Renal pelvis (tissue), 4 donors: Measurements from ENCODE around the gene GBE1. TPM values are rescaled to one million over a fixed set of nuclear protein-coding genes. Genes with fewer than 3 reads are reported as not detected.
"Not testable (repeated sequence)": the region's sequence is repeated elsewhere in the genome, so short reads cannot be mapped to it uniquely, and the experiment has no call there.

Experiments
- DNase-seq: peaks from one replicate; pipeline ENCODE4 v3.0.0-alpha.2; 2013
- polyA plus RNA-seq, 3 donors: library from polyadenylated mRNA; unstranded; fragments of 120-200 nt; gene quantifications; one replicate each; pipeline ENCODE4 v1.2.1, GENCODE V29; 2013; ENCODE audit not compliant: insufficient read length in 3 of 3

GBE1 gene
- polyA plus RNA-seq, 3 donors: 24.6 to 28.2 (median 26.0) TPM

DNA sequence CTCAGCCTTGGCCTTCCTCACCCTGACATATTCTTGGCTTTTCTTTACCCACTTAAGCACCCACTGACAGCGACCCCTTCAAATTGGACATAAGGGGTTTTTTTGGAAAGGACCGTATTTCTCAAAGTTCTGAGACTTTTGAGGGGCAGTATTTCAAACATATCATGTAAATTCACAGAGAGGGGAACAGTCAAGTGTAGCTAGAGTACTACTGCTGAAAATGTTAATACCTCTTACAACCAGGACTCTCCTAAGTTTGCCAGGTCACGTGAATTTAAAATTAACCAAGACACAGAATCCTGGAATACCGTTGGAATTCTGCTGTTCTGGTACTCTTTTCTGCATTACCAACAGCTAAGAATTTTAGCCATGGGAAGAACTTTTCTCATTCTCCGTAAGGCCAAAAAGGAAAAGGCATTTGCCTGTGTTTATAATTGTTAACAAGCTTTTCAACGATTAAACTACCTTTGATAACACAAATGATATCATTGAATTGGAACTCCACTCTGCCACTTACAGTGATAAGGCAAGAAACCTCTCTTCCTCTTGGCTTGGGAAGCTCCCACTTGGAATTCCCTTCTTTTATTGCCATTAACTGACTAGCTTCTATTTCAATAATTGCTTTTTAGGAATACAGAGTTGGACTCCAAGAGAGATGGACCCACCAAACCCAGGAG lies 597 bp upstream of the GBE1 start:
- DNase-seq: no peak

DNA sequence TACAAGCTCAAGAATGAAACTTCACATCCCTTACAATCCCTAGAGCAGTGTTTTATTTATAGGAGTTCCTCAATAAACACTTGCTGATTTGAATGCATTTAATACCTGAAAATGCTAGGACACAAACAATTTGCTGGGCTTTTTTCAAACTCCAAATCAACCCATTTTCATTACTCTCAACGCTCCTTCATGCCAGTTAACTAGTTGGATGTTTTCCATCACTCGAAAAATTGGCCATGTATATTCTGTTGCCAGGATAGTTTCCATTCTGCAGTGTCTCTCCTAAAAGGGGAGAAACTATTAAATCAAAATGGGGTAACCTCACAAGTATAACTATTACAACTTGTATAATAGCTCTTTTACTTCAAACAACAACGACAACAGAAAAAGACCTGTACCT lies 1.2 kb downstream of the GBE1 start:
- DNase-seq: no peak

DNA sequence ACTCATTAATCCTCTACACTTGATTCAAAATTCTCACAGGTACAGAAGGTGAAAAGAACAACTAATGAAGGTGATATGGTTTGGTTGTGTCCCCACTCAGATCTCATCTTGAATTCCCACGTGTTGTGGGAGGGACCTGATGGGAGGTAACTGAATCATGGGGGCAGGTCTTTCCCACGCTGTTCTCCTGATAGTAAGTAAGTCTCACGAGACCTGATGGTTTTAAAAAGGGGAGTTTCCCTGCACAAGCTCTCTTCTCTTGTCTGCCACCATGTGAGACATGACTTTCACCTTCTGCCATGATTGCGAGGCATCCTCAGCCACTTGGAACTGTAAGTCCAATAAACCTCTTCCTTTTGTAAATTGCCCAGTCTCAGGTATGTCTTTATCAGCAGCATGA lies 2.7 kb downstream of the GBE1 start:
- not testable (repeated sequence) for DNase-seq

DNA sequence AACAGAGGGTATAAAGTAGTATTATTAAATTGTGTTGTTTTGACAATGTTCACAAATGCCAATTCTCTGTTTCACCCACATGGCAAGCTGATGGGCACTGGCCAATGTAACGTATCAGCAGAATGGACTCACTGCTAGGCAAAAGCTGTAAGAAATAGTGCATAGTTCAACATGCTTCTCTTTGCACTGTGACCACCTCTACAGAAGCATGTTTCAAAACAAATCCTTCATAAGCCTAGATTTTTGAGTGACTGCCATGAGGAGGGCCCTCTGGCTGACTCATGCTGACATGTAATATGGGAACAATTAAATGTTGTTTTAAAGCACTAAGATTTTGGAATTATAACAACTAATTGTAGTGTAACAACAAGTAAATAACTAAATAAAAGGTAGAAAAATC lies 3.2 kb downstream of the GBE1 start:
- no peak for DNase-seq

DNA sequence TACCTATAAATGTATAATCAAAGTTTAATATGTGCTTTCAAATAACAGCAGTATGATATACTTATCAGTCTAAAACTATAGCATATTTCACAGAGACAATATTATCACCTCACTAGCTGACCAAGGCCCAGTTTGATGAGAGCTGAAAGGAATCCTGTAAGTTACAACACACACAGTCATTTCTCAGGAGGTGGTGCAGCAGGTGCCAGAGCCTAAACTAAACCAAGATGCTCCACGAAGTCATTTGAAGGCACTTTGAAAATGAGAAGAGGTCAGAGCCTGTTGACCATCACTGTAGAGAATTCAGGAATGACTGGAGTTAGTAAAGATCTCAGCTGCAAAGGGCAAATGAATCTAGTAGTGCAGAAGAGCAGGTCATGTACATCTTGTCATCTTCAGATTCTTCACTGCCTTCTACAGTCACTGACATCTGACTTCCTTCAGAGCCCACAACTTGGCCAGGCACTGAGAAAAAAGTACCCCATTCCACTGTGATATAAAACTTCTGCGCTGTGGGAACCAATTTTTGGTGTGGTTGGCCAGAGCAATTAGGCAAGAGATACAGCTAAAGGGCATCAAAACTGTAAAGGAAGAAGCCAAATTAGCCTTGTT lies 7.9 kb downstream of the GBE1 start:
- no peak for DNase-seq

DNA sequence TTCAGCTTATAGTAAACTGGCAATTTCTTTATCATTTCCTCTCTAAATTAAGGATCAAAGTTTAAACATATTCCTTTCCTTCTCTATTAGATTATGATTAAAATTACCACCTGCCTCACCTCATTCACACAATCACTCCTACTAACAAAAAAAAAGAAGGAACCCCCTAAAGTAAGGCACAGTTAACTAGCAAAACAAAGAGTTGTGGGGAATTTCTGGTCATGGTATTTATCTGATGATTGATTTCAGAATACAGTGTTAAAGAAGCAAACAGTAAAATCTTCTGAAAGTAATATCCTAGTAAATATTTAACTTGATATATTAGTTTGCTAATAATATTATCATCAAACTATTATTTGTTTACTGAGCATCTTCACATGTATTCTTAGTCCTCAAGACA lies 8.8 kb downstream of the GBE1 start:
- no peak for DNase-seq

DNA sequence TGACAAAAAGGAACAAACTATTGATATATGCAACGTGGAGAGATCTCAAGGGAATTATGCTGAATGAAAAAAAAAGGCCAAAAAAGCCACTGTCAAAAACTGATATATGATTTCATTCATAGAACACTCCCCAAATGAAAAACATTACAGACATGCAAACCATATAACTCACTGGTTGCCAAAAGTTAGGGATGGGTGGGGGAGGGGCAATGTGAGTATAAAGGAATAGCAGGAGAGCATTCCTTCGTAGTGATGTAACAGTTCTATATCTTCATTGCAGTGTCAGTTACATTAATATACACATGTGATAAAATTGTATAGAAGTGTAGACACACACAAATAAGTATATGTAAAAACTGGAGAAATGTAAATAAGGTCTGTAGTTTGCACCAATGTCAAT lies 12.2 kb downstream of the GBE1 start:
- no peak for DNase-seq

DNA sequence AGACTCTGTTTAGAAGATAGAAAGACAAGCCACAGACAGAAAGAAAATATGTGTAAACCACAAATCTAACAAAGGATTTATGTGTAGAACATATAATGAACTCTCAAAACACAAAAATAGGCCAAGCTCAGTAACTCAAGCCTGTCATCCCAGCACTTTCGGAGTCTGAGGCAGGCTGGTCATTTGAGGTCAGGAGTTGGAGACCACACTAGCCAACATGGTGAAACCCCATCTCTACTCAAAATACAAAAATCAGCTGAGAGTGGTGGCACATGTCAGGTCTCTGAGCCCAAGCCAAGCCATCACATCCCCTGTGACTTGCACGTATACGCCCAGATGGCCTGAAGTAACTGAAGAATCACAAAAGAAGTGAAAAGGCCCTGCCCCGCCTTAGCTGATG lies 14.2 kb downstream of the GBE1 start:
- not testable (repeated sequence) for DNase-seq

DNA sequence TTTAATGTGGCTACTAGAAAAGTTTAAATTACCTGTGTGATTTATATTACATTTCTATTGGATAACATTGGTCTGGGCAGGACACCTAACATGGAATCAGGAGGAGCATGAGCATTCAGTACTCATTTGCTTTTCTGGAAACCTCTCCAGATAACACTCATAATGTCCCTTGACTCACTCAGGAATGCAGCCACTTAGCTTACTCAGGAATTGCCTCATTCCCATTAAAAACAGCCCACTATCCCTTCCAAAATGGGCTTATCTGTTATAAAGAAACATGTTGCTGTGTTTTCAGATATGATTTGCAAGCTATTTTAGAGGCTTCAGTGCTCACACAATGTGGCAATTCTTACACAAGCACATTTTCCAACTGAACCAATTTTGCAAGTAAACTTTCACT lies 17.1 kb downstream of the GBE1 start:
- DNase-seq: no peak

DNA sequence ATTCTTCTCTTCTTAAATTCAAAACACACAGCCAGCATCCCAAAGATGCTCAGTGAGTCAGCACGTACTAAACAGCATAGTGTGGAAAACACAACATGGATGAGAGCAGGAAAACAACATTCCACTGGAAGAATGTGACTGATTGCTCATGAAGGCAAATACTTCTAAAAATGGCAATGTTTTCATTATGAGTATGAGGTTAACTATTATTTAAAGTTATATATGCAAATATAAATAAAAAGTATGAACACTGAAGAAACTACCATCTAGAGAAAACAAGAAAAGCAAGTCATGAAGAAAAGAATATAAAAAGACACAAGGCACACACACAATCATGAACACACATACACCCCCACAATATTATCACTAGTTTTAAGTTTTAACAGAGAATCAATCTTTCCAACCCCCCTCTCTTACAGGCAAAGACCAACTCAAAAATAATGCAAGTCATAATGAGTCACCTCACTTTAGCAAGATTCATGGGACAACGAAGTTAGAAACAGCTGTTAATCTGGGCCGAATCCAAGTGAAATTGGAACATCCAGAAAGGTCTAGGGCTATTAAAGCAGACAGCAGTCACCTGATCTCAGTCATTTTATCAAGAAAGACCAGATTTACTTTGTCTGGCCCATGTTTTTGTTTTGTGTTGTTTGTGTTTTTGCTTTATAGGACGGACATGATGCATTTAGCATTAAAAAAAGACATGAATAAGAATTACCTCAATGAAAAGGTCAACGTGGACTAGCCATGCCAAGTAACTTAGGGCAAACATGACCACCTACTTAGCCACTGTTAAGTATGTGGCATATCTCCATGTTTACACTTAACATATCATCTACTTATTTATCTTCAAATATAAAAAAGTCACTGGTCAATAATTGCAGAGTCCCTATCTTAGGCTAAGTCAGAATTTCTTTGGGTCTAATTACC lies 18.1 kb downstream of the GBE1 start:
- DNase-seq: no peak

DNA sequence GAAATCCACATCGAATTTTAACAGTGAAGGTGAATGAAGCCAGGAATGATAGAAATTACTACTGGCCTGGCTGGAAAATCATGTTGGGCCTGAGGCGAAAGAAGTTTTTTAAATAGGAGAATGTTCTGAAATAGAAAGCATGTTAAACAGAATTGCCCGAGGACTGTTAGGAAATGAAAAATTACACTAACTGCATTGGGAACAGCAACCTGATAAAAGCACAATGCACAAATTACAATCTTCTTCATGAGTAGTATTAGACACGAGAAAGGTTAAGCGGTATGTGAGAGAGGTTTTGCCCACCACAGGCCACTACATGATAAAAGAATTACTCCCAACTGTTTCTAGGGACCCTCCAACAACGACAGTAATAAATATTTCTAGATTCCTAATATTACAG lies 18.9 kb downstream of the GBE1 start:
- no peak for DNase-seq

DNA sequence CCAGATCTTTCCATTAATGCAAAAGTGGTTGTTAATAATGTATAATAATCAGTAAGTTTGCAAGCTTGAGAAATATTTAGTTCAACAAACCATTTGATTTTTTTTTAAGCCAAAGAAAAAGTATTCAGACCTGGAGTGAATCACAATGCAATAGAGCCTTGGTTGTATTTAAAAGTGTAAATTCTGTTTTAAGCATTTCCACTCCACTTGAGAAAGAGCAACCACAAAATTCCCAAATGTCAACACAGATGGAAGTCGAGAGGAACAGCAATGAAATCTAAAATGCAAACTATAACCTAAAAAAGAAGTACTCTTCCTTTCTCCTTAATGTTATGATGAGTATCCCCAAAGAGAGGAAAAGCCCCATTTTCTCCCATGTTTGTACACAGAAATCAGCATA lies 20.2 kb downstream of the GBE1 start:
- no peak for DNase-seq

DNA sequence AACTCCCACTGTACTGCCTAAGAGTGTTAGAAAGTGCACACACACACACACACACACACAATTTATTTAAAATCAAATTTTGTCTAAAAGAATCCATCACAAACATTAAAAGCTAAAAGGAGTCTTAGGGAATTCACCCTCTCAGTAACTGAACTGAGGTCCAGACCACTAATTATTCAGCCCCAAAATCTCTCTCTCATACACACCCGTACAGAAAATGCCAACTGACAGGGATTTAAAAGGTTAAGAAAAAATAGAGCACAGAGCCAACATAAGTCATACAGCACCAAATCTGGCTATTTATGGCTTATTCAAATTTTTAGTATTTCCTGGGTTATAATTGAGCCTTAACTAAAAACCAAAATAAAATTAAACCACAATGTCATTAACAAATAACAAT lies 20.7 kb downstream of the GBE1 start:
- no peak for DNase-seq

DNA sequence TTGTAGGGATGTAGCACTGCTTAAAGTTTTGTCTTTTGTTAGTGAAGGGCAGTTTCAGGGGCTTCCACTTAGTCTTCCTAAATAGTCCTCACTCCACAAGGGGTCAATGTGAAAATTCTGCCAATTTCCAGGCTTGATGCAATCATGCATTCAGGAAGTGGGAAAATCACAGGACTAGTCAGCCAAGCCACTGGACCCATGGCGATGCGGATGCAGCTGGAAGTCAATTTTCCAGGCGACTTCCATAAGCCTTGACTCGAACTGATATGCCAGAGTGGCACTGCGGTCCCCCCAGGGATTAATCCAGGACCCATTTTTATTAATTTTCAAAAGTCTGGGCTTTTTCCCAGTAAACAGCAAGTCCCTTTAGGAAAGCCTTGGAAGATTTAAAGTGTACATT lies 26.1 kb downstream of the GBE1 start:
- DNase-seq: no peak

DNA sequence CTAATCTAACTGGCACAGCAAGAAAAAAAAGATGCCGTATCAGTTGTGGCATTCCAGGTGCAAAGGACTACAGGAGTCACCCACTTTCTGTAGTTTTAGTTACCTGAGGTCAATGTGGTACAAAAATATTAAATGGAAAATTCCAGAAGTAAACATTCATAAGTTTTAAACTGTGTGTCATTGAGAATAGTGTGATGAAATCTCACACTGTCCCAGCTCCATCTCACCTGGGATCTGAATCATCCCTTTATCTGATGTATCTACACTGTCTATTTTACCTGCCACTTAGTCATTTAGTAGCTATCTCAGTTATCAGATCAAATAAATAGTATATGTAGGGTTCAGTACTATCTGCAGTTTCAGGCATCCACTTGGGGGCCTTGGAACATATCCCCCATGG lies 26.7 kb downstream of the GBE1 start:
- no peak for DNase-seq

DNA sequence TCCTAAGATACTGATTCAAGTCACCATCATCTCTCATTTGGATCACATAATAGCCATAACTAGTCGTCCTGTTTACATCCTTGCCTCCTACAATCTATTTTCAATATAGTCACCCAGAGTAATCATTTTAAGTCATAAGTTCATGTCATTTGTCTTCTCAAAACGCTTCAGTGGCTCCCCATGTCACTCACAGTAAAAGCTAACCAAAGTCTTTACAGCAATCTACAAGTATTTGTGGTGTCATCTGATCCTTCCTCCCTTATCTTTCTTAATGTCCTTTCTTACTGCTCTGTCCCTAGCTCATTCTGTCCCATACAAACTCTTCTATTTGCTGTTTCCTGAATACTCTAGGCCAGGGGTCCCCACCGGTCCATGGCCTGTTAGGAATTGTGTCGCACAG lies 28.8 kb downstream of the GBE1 start:
- DNase-seq: no peak

DNA sequence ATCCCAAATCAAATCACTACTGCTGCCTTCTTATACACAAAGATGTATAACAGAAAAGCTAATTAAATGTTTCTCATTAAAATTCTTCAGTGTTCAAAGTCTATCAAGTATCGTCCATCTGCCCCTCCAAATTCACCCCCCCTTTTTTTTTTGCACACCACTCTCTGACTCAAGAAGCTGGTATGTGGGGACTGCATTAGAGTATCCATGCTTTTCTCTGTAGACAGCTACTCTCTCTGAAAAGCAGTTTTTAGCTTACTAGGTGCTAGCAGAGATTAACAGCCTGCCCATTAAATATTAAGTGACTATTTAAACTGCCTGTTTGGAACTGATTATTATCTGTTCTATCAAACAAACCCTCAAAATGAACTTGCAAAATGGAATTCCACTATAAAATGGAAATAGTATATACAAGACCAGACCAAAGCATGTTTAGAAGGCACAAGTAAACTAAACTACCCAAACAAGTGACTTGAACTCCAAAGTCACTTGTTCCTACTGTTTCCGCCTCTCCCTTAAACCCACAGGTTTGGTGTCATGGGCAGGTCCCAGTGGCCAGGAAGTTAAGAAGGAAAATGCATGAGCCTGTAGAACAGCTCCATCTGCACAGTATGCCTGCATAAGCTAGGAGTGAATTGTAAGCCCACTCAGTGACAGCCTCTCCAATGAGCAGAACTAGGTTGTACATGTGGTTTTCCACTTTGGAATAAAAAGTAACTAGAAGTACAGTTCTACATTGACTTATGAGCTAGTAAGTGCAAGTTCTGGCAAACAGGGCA lies 32.5 kb downstream of the GBE1 start:
- no peak for DNase-seq

DNA sequence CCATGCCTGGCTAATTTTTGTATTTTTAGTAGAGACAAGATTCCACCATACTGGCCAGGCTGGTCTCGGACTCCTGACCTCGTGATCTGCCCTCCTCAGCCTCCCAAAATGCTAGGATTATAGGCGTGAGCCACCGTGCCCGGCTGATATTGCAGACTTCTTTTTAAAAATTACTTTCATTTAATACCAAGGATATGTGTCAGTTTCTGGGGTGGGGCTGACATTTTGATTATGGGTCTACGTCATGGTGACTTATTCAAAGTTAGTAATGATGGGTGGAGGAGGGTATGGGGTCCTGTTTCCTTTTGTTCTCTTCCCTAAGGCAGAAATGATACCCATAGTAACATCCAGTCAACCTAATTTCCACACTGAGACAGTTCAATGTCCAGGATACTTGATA lies 34.7 kb downstream of the GBE1 start:
- no peak for DNase-seq

DNA sequence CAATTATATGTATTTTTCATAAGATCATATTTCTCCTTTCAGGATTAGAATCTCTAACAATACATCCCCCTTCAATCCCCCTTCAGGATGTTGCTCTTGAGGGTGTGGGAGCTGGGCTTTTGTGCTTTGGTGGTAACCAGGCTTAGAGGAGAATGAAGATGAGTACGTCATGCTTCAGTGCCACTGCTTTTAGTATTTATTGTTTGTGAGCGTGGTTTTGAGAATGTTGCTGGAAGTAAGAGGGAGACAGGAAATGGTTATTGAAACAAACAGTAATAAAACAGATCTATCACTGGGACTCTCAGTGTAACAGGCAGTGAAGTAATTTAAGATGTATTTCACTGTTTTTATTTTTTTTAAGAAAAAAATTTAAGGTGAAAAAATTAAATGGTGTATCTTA lies 35.3 kb downstream of the GBE1 start:
- DNase-seq: no peak

DNA sequence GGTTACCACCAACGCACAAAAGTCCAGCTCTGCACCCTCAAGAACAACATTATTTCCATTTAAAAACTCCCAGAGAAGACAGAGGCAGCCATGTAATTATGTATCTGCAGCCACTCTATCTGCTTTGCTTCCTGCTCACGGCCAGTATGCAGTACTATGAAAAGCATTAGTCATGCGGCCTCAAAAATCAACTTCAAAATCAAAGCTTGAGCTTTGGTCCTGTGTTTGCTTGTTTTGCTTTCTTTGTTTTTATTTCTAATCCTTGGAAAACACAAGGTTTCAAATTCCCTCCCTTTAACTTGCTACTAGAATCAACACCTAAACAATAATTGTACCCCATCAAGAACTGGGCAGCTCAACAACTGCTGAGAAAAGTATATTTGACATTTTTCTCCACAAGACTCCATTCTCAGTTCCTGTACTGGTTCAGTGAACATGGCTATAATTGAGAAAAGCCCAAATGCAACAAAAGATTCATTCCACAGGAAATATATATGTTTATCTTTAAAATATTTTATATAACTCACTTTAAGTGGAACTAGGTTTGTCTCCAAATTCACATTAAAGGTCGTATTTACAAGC lies 37.6 kb downstream of the GBE1 start:
- no peak for DNase-seq

DNA sequence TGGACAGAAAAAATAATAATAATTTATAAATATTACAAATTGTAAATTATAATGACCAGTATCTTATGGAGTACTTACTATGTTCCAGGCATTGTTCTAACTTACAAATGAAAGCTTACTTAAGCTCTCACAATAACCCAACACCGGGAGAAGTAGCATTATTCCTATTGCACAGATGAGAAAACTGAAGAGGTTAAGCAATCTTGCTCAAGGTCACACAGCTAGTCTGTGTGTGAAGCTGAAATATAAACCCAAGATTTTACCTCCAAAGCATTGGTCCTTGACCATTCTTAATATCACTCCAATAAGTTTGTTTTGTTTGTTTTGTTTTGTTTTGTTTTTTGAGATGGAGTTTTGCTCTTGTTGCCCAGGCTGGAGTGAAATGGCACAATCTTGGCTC lies 43.1 kb downstream of the GBE1 start:
- DNase-seq: no peak
